ENCODE data around the gene SIGMAR1.
A peak's percentile ranks its signal among the peaks of the same experiment; 100 is the strongest.

The SIGMAR1 gene

DNA sequence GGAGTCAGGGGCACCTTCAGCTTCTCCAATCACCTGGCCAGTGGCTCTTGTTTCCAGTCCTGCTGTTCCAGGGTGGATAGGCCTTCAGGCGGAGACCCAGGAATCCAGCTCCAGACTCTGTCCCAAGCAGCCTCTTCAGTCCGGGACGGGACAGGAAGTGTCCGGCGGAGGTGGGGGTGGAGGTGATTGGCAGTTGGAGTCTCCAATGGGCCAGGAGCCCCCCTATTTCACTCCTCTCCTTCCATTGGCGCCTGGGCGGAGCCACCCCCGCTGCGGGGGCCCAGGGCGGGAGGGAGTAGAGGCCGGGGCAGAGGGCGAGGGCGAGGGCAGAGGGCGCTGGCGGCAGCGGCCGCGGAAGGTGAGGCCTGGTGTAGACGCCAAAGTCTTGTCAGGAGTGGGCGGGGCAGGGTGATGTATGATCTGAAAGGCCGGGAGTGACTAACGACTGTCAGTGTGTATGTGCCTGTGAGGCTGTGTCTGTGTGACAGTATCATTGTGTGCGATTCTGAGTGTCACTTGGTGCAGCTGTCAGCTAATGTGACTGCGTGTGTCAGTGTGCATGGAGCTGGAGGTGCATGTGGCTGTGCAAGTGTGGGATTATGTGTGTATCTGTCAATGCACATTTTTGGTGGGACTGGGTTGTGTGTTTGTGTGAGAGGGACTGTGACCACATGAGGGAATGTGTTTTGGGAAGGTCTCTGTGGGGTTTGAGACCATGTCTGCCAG is 14.5 kb upstream of the SIGMAR1 start, which contains the start of gene IL11RA:
Gene IL11RA (plus strand): TSS at position 310 of the 726 bp plus-strand sequence. CDS start 3,033 bp downstream, outside the sequence.
- ATAC-seq (ENCODE audit: low read depth): peak; percentile 87

DNA sequence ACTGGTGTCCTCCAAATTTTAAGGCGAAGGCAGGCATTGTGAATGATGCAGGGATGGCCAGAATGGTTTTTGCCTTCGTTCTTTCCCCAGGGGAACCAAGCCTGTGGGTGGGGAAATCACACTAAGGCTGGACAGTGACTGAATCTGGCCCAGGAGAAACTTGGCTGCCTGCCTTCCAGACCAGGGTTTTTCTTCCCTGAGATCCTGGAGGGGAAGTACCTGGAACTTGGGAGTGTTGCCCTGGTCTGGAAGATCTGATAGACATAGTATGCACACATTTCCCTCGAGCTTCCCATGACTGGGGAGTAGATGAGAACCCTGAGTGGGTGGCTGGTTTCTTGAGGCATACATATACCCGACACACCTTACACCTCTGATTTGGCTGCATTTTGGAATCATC is 13.7 kb upstream of the SIGMAR1 start:
- H3K36me3 ChIP-seq (ENCODE audit: low read depth): peaks cover 22% of the 10 kb centered on the region; the same call in 1 of the 2 replicates
- DNase-seq (ENCODE audit: low spot score): no peak
- H3K9me3 ChIP-seq (ENCODE audit: severe bottlenecking): no peaks in the 10 kb centered on the region
- TF ChIP-seq, protein P1, sequence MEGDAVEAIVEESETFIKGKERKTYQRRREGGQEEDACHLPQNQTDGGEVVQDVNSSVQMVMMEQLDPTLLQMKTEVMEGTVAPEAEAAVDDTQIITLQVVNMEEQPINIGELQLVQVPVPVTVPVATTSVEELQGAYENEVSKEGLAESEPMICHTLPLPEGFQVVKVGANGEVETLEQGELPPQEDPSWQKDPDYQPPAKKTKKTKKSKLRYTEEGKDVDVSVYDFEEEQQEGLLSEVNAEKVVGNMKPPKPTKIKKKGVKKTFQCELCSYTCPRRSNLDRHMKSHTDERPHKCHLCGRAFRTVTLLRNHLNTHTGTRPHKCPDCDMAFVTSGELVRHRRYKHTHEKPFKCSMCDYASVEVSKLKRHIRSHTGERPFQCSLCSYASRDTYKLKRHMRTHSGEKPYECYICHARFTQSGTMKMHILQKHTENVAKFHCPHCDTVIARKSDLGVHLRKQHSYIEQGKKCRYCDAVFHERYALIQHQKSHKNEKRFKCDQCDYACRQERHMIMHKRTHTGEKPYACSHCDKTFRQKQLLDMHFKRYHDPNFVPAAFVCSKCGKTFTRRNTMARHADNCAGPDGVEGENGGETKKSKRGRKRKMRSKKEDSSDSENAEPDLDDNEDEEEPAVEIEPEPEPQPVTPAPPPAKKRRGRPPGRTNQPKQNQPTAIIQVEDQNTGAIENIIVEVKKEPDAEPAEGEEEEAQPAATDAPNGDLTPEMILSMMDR (IDR thresholded peaks at IDR 0.05; ENCODE audit: poor library complexity, severe bottlenecking): no peak
- H3K27ac ChIP-seq (ENCODE audit: poor library complexity, severe bottlenecking): peak overlapping the region; percentile 70
- ATAC-seq (ENCODE audit: low read depth): 0 out of 3 replicates have a peak, but pooled peaks have one; percentile 1
- H3K27me3 ChIP-seq (ENCODE audit: insufficient read depth, poor library complexity, severe bottlenecking): no peaks in the 10 kb centered on the region
- H3K4me1 ChIP-seq (ENCODE audit: insufficient read depth, poor library complexity, severe bottlenecking): peaks cover 6% of the 10 kb centered on the region
- peak overlapping the region; percentile 32 for H3K4me3 ChIP-seq (ENCODE audit: severe bottlenecking)

More for the DNA sequence above, 14.5 kb upstream of the SIGMAR1 start, which contains the start of gene IL11RA:
- peak within 1 kb of the TSS; percentile 32 for H3K4me3 ChIP-seq (ENCODE audit: severe bottlenecking)
- peak; percentile 82 for DNase-seq (ENCODE audit: low spot score)
- H3K9me3 ChIP-seq (ENCODE audit: severe bottlenecking): no peaks in the 10 kb centered on the region
- H3K36me3 ChIP-seq (ENCODE audit: low read depth): peaks cover 22% of the 10 kb centered on the region; the same call in 1 of the 2 replicates
- peaks cover 6% of the 10 kb centered on the region for H3K4me1 ChIP-seq (ENCODE audit: insufficient read depth, poor library complexity, severe bottlenecking)
- no peaks in the 10 kb centered on the region for H3K27me3 ChIP-seq (ENCODE audit: insufficient read depth, poor library complexity, severe bottlenecking)
- TF ChIP-seq, protein P1 (IDR thresholded peaks at IDR 0.05; ENCODE audit: poor library complexity, severe bottlenecking): peak; percentile 11
- peak within 1 kb of the TSS; percentile 70 for H3K27ac ChIP-seq (ENCODE audit: poor library complexity, severe bottlenecking)

DNA sequence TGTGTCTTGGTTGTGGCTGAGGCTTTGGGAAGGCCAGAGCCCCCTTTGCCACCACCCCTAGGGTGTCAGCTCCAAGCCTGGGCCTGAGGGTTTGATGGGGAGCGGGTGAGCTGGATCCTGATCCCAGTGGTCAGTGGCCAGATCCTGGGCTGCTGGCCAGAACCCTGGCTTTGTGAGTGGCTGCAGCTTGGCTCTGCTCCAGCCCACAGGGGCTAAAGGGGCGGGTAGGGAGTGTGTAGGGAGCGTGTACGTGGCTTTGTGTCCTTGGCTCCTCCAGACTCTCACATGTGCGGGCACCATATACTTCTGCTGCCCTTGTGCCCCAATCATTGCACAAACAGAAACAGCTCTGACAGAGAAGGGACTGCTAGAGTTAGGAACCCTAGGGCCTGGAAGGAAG is 13.2 kb upstream of the SIGMAR1 start:
- no peaks in the 10 kb centered on the region for H3K9me3 ChIP-seq (ENCODE audit: severe bottlenecking)
- TF ChIP-seq, protein P1 (IDR thresholded peaks at IDR 0.05; ENCODE audit: poor library complexity, severe bottlenecking): no peak
- DNase-seq (ENCODE audit: low spot score) (no peak), ATAC-seq (ENCODE audit: low read depth) (no peak)
- peak overlapping the region; percentile 70 for H3K27ac ChIP-seq (ENCODE audit: poor library complexity, severe bottlenecking)
- H3K36me3 ChIP-seq (ENCODE audit: low read depth): peaks cover 22% of the 10 kb centered on the region; the same call in 1 of the 2 replicates
- peaks cover 9% of the 10 kb centered on the region for H3K4me1 ChIP-seq (ENCODE audit: insufficient read depth, poor library complexity, severe bottlenecking)
- H3K27me3 ChIP-seq (ENCODE audit: insufficient read depth, poor library complexity, severe bottlenecking): no peaks in the 10 kb centered on the region
- no peak overlapping the region for H3K4me3 ChIP-seq (ENCODE audit: severe bottlenecking)

DNA sequence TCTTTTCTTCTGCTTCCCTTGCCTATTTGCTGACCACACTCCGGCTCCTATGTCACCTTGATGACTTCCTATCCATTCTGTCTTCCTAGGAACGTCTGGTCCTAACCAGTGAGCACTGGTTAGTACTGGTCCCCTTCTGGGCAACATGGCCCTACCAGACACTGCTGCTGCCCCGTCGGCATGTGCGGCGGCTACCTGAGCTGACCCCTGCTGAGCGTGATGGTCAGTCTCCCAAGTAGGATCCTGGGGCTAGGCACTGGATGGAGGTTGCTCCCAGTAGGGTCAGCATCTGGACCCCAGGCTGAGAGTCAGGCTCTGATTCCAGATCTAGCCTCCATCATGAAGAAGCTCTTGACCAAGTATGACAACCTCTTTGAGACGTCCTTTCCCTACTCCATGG is 11.1 kb upstream of the SIGMAR1 start:
- Histone ChIP-seq H3K27me3 (ENCODE audit: insufficient read depth, poor library complexity, severe bottlenecking) (no peaks in the 10 kb centered on the region), H3K4me1 (ENCODE audit: insufficient read depth, poor library complexity, severe bottlenecking) (peaks cover 9% of the 10 kb centered on the region), H3K4me3 (ENCODE audit: severe bottlenecking) (no peak overlapping the region), H3K36me3 (ENCODE audit: low read depth) (peaks cover 22% of the 10 kb centered on the region; the same call in 1 of the 2 replicates), H3K9me3 (ENCODE audit: severe bottlenecking) (no peaks in the 10 kb centered on the region), H3K27ac (ENCODE audit: poor library complexity, severe bottlenecking) (no peak overlapping the region)
- no peak for ATAC-seq (ENCODE audit: low read depth)
- TF ChIP-seq, protein P1 (IDR thresholded peaks at IDR 0.05; ENCODE audit: poor library complexity, severe bottlenecking): no peak
- DNase-seq (ENCODE audit: low spot score): no peak

DNA sequence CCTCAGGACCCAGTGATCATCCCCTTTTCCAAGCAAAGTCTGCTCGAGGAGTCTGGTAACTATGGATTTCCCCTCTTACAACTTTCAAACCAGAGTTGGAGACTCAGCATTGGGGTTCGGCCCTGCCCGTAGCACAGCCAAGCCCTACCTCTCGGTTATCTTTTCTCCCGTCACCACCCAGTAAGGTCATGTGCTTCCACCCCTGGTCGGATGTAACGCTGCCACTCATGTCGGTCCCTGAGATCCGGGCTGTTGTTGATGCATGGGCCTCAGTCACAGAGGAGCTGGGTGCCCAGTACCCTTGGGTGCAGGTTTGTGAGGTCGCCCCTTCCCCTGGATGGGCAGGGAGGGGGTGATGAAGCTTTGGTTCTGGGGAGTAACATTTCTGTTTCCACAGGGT is 10.1 kb upstream of the SIGMAR1 start:
- Histone ChIP-seq H3K27me3 (ENCODE audit: insufficient read depth, poor library complexity, severe bottlenecking) (no peaks in the 10 kb centered on the region), H3K9me3 (ENCODE audit: severe bottlenecking) (no peaks in the 10 kb centered on the region), H3K36me3 (ENCODE audit: low read depth) (peaks cover 22% of the 10 kb centered on the region; the same call in 1 of the 2 replicates), H3K4me1 (ENCODE audit: insufficient read depth, poor library complexity, severe bottlenecking) (peaks cover 9% of the 10 kb centered on the region), H3K27ac (ENCODE audit: poor library complexity, severe bottlenecking) (peak overlapping the region; percentile 31), H3K4me3 (ENCODE audit: severe bottlenecking) (peak overlapping the region; percentile 50)
- TF ChIP-seq, protein P1 (IDR thresholded peaks at IDR 0.05; ENCODE audit: poor library complexity, severe bottlenecking): no peak
- ATAC-seq (ENCODE audit: low read depth): no peak
- no peak for DNase-seq (ENCODE audit: low spot score)

Data from RWPE2 (cell line).